ENCODE results near the gene THPO.

The THPO gene

DNA sequence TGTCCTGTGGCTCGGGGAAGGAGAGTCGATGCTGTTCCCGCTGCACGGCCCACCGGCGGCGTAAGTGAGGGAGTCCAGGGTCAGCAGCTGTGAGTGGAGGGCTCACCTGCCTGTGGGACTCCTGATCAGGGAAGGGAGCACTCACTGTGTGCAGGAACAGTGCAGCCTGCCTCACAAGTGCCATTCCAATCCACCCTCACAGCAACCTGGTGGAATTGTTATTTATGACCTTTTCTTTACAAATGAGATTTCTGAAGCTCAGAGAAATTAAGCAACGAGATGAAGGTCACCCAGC is 10.9 kb upstream of the THPO start:
- Histone ChIP-seq H3K9me2 (ENCODE audit: low read depth, low read length) (no peaks in the 10 kb centered on the region), H3K4me1 (ENCODE audit: insufficient read depth, low read length, severe bottlenecking) (no peaks in the 10 kb centered on the region), H3K9ac (ENCODE audit: low read length) (no peak overlapping the region), H3K4me3 (ENCODE audit: low read depth, low read length, poor library complexity, severe bottlenecking) (no peak overlapping the region), H3K27ac (ENCODE audit: low read depth, low read length, poor library complexity, severe bottlenecking) (no peak overlapping the region), H3K79me2 (ENCODE audit: insufficient read depth, low read length) (no peaks in the 10 kb centered on the region), H4K20me1 (ENCODE audit: insufficient read depth, low read length) (no peaks in the 10 kb centered on the region), H2AFZ (ENCODE audit: low read length) (no peak overlapping the region), H3F3A (ENCODE audit: insufficient read depth, low read length) (no peaks in the 10 kb centered on the region), H3K36me3 (ENCODE audit: insufficient read depth, low read length) (no peaks in the 10 kb centered on the region), H3K4me2 (ENCODE audit: low read length) (no peak overlapping the region), H3K9me3 (ENCODE audit: low read length) (no peaks in the 10 kb centered on the region), H3K27me3 (ENCODE audit: insufficient read depth, low read length) (0 out of 2 replicates have a peak, but pooled peaks cover 8% of the 10 kb centered on the region)
- TF ChIP-seq EZH2 (IDR thresholded peaks at IDR 0.05; ENCODE audit: borderline replicate concordance, low read length) = no peak
- TF ChIP-seq, protein P1, sequence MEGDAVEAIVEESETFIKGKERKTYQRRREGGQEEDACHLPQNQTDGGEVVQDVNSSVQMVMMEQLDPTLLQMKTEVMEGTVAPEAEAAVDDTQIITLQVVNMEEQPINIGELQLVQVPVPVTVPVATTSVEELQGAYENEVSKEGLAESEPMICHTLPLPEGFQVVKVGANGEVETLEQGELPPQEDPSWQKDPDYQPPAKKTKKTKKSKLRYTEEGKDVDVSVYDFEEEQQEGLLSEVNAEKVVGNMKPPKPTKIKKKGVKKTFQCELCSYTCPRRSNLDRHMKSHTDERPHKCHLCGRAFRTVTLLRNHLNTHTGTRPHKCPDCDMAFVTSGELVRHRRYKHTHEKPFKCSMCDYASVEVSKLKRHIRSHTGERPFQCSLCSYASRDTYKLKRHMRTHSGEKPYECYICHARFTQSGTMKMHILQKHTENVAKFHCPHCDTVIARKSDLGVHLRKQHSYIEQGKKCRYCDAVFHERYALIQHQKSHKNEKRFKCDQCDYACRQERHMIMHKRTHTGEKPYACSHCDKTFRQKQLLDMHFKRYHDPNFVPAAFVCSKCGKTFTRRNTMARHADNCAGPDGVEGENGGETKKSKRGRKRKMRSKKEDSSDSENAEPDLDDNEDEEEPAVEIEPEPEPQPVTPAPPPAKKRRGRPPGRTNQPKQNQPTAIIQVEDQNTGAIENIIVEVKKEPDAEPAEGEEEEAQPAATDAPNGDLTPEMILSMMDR (IDR thresholded peaks at IDR 0.05; ENCODE audit: low read length) = no peak

DNA sequence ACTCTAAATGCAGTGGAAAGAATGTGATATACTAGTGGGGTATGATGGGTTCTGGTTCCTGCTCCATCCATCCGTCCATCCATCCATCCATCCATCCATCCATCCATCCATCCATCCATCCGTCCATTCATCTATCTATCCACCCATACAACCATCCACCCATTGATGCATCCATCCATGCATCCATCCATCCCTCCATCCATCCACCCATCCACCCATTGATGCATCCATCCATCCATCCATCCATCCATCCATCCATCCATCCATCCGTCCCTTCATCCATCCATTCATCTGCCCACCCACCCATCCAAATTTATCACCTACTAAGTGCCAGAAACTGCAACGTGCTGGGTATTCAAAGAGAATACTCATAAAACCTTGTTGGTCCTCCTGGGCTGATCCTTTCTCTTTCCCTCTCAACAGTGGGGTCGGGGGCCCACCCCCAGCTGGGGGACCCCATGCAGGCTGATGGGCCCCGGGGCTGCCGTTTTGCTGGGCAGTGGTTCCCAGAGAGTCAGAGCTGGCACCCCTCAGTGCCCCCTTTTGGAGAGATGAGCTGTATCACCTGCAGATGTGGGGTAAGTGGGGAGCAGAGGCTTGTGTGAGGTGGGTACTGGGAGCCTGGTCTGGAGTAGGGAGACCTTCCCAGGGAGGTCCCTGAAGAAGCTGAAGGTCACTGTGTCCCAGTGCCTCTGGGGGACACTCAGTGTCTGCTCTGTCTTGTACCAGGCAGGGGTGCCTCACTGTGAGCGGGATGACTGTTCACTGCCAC is 10.3 kb upstream of the THPO start:
- Histone ChIP-seq H3K9me2 (ENCODE audit: low read depth, low read length) (no peaks in the 10 kb centered on the region), H3K27me3 (ENCODE audit: insufficient read depth, low read length) (0 out of 2 replicates have a peak, but pooled peaks cover 8% of the 10 kb centered on the region), H3K4me3 (ENCODE audit: low read depth, low read length, poor library complexity, severe bottlenecking) (no peak overlapping the region), H2AFZ (ENCODE audit: low read length) (no peak overlapping the region), H3K9ac (ENCODE audit: low read length) (no peak overlapping the region), H3K79me2 (ENCODE audit: insufficient read depth, low read length) (no peaks in the 10 kb centered on the region), H3K4me1 (ENCODE audit: insufficient read depth, low read length, severe bottlenecking) (no peaks in the 10 kb centered on the region), H3F3A (ENCODE audit: insufficient read depth, low read length) (no peaks in the 10 kb centered on the region), H3K9me3 (ENCODE audit: low read length) (no peaks in the 10 kb centered on the region), H3K4me2 (ENCODE audit: low read length) (no peak overlapping the region), H4K20me1 (ENCODE audit: insufficient read depth, low read length) (no peaks in the 10 kb centered on the region), H3K36me3 (ENCODE audit: insufficient read depth, low read length) (no peaks in the 10 kb centered on the region), H3K27ac (ENCODE audit: low read depth, low read length, poor library complexity, severe bottlenecking) (no peak overlapping the region)
- TF ChIP-seq, protein P1 (IDR thresholded peaks at IDR 0.05; ENCODE audit: low read length) = no peak
- TF ChIP-seq EZH2 (IDR thresholded peaks at IDR 0.05; ENCODE audit: borderline replicate concordance, low read length) = no peak

DNA sequence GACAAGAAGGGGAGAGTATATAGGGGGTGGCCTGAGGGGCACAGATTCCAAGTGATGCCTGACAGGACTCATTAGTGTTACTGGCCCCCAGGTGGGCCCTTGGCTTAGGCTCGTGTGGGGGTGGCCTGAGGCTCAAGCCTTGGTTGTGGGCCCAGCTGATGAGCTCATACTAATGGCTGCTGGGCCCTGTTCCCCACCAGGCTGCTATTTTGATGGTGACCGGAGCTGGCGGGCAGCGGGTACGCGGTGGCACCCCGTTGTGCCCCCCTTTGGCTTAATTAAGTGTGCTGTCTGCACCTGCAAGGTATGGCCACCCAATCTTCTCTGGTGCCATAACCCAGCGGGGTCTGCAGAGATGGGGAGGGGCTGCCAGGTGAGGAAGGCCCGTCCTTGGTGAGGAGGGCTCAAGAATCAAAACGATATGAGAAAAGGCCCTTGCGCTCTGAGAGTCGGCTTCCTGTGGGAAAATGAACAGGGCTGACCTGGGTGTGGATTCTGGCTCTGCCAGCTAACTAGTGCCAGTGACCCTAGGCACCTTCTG is 9.2 kb upstream of the THPO start:
- Histone ChIP-seq H3K36me3 (ENCODE audit: insufficient read depth, low read length) (no peaks in the 10 kb centered on the region), H3K9me3 (ENCODE audit: low read length) (no peaks in the 10 kb centered on the region), H3K9me2 (ENCODE audit: low read depth, low read length) (no peaks in the 10 kb centered on the region), H2AFZ (ENCODE audit: low read length) (no peak overlapping the region), H3K4me3 (ENCODE audit: low read depth, low read length, poor library complexity, severe bottlenecking) (no peak overlapping the region), H3K27ac (ENCODE audit: low read depth, low read length, poor library complexity, severe bottlenecking) (no peak overlapping the region), H3K9ac (ENCODE audit: low read length) (no peak overlapping the region), H3K27me3 (ENCODE audit: insufficient read depth, low read length) (peaks cover 8% of the 10 kb centered on the region; the same call in 1 of the 2 replicates), H4K20me1 (ENCODE audit: insufficient read depth, low read length) (no peaks in the 10 kb centered on the region), H3F3A (ENCODE audit: insufficient read depth, low read length) (no peaks in the 10 kb centered on the region), H3K79me2 (ENCODE audit: insufficient read depth, low read length) (no peaks in the 10 kb centered on the region), H3K4me1 (ENCODE audit: insufficient read depth, low read length, severe bottlenecking) (no peaks in the 10 kb centered on the region), H3K4me2 (ENCODE audit: low read length) (no peak overlapping the region)
- TF ChIP-seq, protein P1 (IDR thresholded peaks at IDR 0.05; ENCODE audit: low read length) = no peak
